H1 (cell line): ENCODE measurements around the gene PRKD1.

ENCODE experiments used
- CREB1 ChIP-seq: IDR thresholded peaks from 2 replicates; pipeline ENCODE4 v1.6.1; 2012; ENCODE audit warnings: inconsistent platforms
- CTCF ChIP-seq, 3 experiments: IDR thresholded peaks; 1 replicate in 2 of 3; 2 replicates in 1 of 3; pipeline versions ENCODE4 v1.5.1 to v1.6.1; 2011; ENCODE audit warnings: low read length in 3 of 3, mild to moderate bottlenecking in 3 of 3, inconsistent platforms in 2 of 3, low read depth in 1 of 3, moderate library complexity in 1 of 3; ENCODE audit not compliant: insufficient read depth in 1 of 3; ENCODE audit errors: control extremely low read depth in 1 of 3
- POLR2AphosphoS5 ChIP-seq: IDR thresholded peaks from 2 replicates; pipeline ENCODE4 v1.6.1; 2011; ENCODE audit warnings: low read depth, low read length
- SP2 ChIP-seq: IDR thresholded peaks from 2 replicates; pipeline ENCODE4 v1.6.1; 2012; ENCODE audit warnings: mild to moderate bottlenecking, low read length, inconsistent platforms

GRCh38 chr14:29798108-29798663, 129.5 kb downstream of the PRKD1 start:
- TF ChIP-seq CTCF (IDR thresholded peaks at IDR 0.05; ENCODE audit: control extremely low read depth in 1 of 3, insufficient read depth in 1 of 3, low read depth in 1 of 3, low read length in 3 of 3) = no peak
- no peak for TF ChIP-seq SP2
- TF ChIP-seq CREB1 = no peak
- TF ChIP-seq POLR2AphosphoS5 = no peak
